ENCODE data around the gene MAS1.

The MAS1 gene

DNA sequence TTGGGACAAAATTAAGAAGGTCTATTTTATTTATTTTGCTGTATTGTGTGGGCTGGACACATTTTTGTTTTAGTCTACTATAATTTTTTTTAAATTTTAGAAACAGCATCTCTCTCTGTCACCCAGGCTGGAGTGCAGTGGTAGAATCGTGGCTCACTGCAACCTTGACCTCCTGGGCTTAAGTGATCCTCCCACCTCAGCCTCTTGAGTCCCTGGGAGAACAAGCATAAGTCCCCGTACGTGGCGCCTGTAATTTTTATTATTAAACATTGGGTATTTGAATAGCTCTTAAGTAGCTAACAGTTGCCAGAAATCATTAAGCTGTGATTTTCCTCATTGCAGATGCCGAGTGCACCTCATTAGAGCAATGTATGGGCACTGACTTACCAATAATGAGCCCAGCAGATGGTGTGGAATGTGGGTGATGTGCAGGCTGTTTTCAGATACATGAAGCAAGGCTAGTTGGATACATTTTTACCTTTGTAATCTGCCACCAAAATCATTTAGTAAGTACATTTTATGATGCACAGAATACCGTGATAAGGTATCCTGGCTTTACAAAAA, 10.3 kb upstream of the MAS1 start:
- no peak for DNase-seq

DNA sequence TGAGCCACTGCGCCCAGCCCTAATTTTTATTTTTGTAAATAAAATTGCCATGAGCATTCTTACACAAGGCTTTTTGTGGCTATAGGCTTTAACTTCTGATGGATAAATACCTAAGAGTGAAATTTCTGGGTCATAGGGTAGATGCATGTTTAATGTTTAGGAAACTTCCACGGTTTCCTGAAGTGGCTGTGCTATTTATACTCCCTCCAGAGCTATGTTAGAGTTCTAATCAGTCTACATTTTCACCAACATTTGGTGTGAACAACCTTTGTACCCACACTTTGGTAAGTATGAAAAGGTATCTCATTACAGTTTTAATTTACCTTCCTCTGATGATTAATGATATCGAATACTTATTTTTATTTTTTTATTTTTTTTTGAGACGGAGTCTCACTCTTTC, 6.1 kb upstream of the MAS1 start:
- DNase-seq = no peak

GRCh38 chr6:159886270-159886669, 4.5 kb upstream of the MAS1 start:
- DNase-seq = no peak

GRCh38 chr6:159887146-159887545, 3.6 kb upstream of the MAS1 start:
- DNase-seq = no peak

- DNase-seq = no peak
Measured at GRCh38 chr6:159887761-159888160, 3.0 kb upstream of the MAS1 start.

DNA sequence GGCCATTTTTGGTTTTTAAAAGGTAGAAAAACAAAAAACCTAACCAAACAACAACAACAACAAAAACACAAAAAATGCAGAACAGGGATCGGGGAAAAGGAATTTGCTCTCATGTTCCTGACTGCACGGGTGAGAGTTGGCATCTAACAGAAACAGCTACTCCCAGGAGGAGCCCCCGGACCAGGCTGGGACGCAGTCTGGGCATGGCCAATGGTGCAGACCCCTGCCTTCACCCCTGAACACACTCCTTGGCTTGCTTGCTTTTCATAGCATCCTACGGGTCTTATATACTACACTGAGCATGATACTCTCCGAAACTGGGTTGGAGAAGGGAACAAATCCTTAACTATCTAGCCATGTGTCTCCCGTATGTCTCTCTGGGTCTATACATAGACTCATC, 587 bp upstream of the MAS1 start:
- no peak for DNase-seq

DNA sequence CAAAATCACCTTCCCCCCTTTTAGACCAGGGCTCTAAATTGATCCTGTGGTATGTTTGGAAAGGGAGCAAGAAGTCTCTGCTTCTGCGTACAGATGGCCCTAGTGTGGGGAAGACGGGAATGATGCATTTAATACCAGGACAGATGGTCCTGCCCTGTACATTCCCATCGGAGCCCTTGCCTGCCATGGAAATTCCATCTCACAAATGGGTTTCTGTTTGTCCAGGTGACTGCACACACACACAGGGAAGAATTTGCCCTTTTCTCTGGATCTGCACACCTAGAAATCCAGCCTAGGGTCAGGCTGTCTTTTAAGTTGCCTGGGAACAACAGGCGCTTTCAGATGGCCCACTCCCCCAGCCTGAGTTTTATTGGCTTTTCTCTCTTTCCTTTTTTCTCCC, 1.3 kb downstream of the MAS1 start:
- no peak for DNase-seq

GRCh38 chr6:159893064-159893463, 2.3 kb downstream of the MAS1 start:
- no peak for DNase-seq

GRCh38 chr6:159894991-159895390, 4.2 kb downstream of the MAS1 start:
- no peak for DNase-seq

DNA sequence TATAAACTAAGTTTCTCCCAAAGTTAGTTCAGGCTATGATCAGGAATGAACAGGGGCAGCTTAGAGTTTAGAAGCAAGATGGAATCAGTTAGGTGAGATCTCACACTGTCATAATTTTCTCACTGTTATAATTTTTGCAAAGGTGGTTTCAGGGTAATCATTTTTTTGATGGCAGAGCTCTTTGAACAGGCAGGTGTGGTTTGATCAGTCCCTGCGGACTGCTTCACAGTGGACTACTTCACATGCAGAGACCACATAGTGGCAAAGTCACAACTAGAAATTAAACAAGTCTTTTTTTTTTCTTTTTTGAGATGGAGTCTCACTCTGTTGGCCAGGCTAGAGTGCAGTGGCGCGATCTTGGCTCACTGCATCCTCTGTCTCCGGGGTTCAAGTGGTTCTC, 6.8 kb downstream of the MAS1 start:
- no peak for DNase-seq

DNA sequence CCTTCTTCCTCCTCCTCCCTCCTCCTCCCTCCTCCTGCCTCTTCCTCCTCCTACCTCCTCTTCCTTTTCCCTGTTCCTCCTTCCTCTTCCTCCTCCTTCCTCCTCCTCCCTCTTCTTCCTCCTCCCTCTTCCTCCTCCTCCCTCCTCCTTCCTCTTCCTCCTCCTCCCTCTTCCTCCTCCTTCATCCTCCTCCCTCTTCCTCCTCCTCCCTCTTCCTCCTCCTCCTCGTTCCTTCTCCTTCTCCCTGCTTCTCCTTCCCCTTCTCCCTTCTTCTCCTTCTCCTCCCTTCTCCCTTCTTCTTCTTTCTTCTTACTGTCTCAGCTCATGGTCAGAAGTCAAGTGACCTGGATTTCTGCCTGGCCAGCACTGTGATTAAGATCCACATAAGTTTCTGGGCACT, 7.7 kb downstream of the MAS1 start:
- no peak for DNase-seq

- no peak for DNase-seq
Measured at GRCh38 chr6:159899994-159900745, 9.4 kb downstream of the MAS1 start.

DNA sequence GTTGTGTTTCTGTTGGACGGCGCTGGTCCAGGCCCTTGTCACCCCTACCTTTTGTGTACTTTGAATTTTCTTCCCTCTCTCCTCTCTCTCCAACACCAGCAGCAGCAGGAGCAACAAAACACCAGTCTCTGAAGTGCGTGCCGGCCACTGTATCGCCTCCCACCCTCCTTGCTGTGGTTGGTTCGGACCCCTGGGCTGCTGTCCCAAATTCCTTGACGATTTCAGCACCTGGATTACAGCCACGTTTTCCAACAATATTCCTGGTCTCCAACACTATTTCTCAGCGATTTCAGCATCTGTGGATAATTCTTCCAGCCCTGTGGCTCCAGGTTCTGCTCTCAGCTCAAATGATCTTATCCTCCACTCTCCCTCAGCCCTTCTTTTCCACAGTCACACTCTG, 11.8 kb downstream of the MAS1 start:
- DNase-seq = no peak

DNA sequence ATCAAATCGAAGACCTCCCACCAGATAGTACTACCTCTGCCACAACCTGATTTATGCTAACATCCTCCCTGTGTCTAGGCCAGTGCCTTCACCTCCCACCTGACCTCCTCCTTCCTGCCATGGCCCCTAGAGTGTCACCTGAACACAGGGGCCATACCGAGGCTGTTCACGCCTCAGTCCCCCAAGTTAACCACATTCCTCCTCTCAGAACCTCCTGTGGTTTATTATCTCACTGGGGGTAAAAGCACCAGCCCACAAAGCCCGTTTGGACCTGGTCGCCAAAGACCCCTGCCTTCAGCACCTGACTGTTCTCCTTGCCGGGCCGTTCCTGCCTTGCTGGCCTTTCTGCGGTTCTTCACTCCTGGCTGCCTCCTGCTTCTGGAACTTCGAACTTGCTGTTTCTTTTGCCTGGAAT, 13.7 kb downstream of the MAS1 start:
- DNase-seq = no peak

DNA sequence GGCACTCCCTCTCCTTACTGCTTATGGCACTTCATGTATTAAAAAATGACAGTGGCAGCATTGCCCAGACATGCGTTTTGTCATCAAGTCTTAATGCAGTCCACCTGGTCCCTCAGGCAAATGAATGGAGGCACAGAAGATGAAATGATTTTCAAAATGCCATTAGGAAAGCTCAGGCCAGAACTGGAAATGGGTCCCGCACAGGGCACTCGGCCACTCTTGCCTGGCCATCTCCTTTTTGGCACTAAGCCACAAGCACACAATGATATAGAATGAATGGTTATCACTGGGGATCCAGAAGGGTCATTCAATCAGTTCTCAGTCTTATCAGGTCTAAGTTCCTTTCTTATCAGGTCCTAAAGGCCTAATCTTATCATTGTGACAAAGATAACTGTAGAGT, 15.6 kb downstream of the MAS1 start:
- DNase-seq = no peak

DNA sequence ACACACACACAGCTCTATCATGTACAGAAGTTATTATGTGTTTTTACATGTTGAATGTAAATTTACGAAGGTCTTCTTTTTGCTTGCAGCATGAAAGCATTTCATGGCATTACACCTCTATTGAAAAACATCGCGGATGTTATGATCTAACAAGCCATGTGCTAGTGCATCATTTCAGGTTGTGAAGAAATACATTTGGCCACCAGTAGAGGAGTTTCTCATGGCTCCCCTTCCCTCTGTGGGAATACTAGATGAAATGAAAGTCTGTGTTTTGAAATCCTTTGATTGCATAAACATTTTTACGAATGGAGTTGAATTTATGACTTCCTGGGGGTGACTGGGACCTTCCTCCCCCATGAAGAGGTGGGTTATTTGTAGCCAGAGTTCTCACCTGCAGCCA, 17.7 kb downstream of the MAS1 start:
- DNase-seq = no peak

- DNase-seq = no peak
Measured at GRCh38 chr6:159908979-159909378, 18.2 kb downstream of the MAS1 start.

DNA sequence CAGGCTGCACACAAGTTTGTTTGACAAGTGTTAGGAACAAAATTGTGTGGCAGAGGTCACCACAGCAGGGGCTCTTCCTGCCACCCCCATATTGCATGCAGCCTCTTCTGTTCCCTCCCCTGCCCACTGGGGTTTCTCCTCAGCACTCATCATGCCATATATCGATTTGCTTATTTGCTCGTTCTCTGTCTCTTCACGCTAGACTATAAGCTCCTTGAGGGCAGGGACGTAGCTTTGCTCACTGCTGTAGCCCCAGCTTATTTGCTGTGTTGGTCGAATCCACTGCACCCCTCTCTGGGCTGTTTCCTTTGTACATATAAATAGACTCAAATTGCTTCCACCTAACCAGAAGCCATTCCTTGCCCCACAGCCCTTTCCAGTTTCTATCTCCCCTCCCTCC, 19.6 kb downstream of the MAS1 start:
- DNase-seq = no peak

- DNase-seq = no peak
Measured at GRCh38 chr6:159913375-159913774, 22.6 kb downstream of the MAS1 start.

GRCh38 chr6:159913862-159914564, 23.2 kb downstream of the MAS1 start:
- no peak for DNase-seq

- DNase-seq = no peak
Measured at GRCh38 chr6:159914565-159914923, 23.8 kb downstream of the MAS1 start.

GRCh38 chr6:159915397-159915796, 24.6 kb downstream of the MAS1 start:
- DNase-seq = no peak

DNA sequence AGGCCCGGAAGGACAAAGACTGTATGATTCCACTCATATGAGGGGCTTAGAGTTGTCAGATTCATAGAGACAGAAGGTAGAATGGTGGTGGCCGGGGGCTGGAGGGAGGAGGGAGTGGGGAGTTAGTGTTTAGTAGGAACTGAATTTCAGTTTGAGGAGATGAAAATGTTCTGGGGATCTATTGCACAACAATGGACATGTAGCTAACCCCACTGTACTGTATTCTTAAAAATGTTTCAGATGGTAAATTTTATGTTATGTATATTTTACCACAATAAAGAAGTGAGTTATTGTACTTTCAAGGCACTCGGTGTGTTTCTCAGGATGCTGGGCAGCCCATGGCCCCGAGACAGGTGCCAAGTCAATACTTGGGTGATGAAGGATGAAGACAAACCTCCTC, 25.4 kb downstream of the MAS1 start:
- no peak for DNase-seq

GRCh38 chr6:159916752-159917151, 26.0 kb downstream of the MAS1 start:
- DNase-seq = no peak
